ENCODE data around the gene DENND4A.

- TF ChIP-seq ZNF232 (CRISPR knock-in tag; IDR thresholded peaks at IDR 0.05) (no peak), MYC (IDR thresholded peaks at IDR 0.05; ENCODE audit: low read depth, low read length) (no peak), MYC (CRISPR knock-in tag; IDR thresholded peaks at IDR 0.05; ENCODE audit: borderline replicate concordance, low read depth) (no peak)
These were observed 47.9 kb upstream of the DENND4A start for GRCh38 chr15:65839985-65840384.
